AG04450 (cell line): ENCODE results near the gene GMDS. TPM values are rescaled to one million over a fixed set of nuclear protein-coding genes. Genes with fewer than 3 reads are reported as not detected.

Source experiments
- CTCF ChIA-PET: fragments of 300-600, 350-600 bp; formaldehyde crosslinking; extraction: SDS; loops from one replicate; lab custom pipeline; 2022; ENCODE audit warnings: antibody characterized with exemption, inconsistent platforms; lab: Charles Lee
- POLR2A ChIA-PET: fragments of 350-600 bp; formaldehyde crosslinking; extraction: SDS; loops from one replicate; lab custom pipeline; 2021; ENCODE audit warnings: antibody characterized with exemption, inconsistent platforms; lab: Yijun Ruan, JAX
- DNase-seq: peaks from one replicate; pipeline ENCODE4 v3.0.0-alpha.2; 2011; ENCODE audit warnings: low read depth, low spot score
- H3K27ac ChIP-seq: one replicate; pipeline ENCODE4 v1.5.1; 2012; ENCODE audit warnings: low read depth, low read length, control low read depth
- H3K27me3 ChIP-seq: one replicate; pipeline ENCODE4 v1.6.0; 2012; ENCODE audit warnings: low read length; ENCODE audit not compliant: control insufficient read depth, insufficient read depth
- H3K4me3 ChIP-seq: 2 replicates; pipeline ENCODE4 v1.5.1; 2011; ENCODE audit warnings: mild to moderate bottlenecking, low read depth, low read length, control low read depth
- H3K9me3 ChIP-seq: 2 replicates; pipeline ENCODE4 v1.5.1; 2012; ENCODE audit warnings: low read length; ENCODE audit not compliant: control insufficient read depth, insufficient read depth
- CTCF ChIP-seq: IDR thresholded peaks from 2 replicates; pipeline ENCODE4 v1.5.1; 2011; ENCODE audit warnings: low read depth, low read length, control low read depth, inconsistent platforms
- polyA plus RNA-seq: library from polyadenylated mRNA; depleted of rRNA; stranded (reverse); fragments of >200 nt; gene quantifications from 2 replicates; pipeline ENCODE4 v1.2.3, GENCODE V29; 2011

The GMDS gene
- polyA plus RNA-seq, 1 experiment: 26.4 TPM

GRCh38 chr6:1836690-1837089, 408.7 kb downstream of the GMDS start:
- ChIA-PET POLR2A (no interaction called here), CTCF (no interaction called here)
- Histone ChIP-seq H3K4me3 (no peak overlapping the region), H3K27ac (no peak overlapping the region), H3K27me3 (no peaks in the 10 kb centered on the region), H3K9me3 (no peaks in the 10 kb centered on the region)
- DNase-seq: no peak
- TF ChIP-seq CTCF: no peak

GRCh38 chr6:1834646-1835516, 410.5 kb downstream of the GMDS start:
- POLR2A ChIA-PET: no interaction called here
- Histone ChIP-seq H3K27me3 (no peaks in the 10 kb centered on the region), H3K4me3 (no peak overlapping the region), H3K27ac (no peak overlapping the region), H3K9me3 (no peaks in the 10 kb centered on the region)
- no peak for TF ChIP-seq CTCF
- DNase-seq: no peak
- CTCF ChIA-PET: no interaction called here

GRCh38 chr6:1834207-1834606, 411.2 kb downstream of the GMDS start:
- no peak for DNase-seq
- TF ChIP-seq CTCF: no peak
- POLR2A ChIA-PET: no interaction called here
- Histone ChIP-seq H3K27me3 (no peaks in the 10 kb centered on the region), H3K4me3 (no peak overlapping the region), H3K9me3 (no peaks in the 10 kb centered on the region; the same call in 1 of the 2 replicates), H3K27ac (no peak overlapping the region)
- CTCF ChIA-PET: no interaction called here

GRCh38 chr6:1832844-1833787, 412.3 kb downstream of the GMDS start:
- no peak overlapping the region for H3K4me3 ChIP-seq
- H3K27ac ChIP-seq: no peak overlapping the region
- POLR2A ChIA-PET: no interaction called here
- no peak for TF ChIP-seq CTCF
- CTCF ChIA-PET: interaction anchor here (0.5 kb wide), 1 partner anchor 13 kb away, joined by 7 read pairs; no protein-coding TSS in a partner anchor
- no peak for DNase-seq
- no peaks in the 10 kb centered on the region; the same call in 1 of the 2 replicates for H3K9me3 ChIP-seq
- no peaks in the 10 kb centered on the region for H3K27me3 ChIP-seq
